HT-29 (cell line): ENCODE results near the gene CADM1. TPM values are rescaled to one million over a fixed set of nuclear protein-coding genes. Genes with fewer than 3 reads are reported as not detected.

Experiments used
- DNase-seq: peaks from one replicate; pipeline ENCODE4 v3.0.0-alpha.2; 2015; ENCODE audit warnings: low spot score
- total RNA-seq: library from RNA; depleted of rRNA; stranded (reverse); fragments of >200 nt; shearing (Covaris generic); gene quantifications from 2 replicates; pipeline ENCODE4 v1.2.3, GENCODE V29; 2014

The CADM1 gene
- total RNA-seq, 1 experiment from 2014 or later: not detected

- DNase-seq: no peak
Measured at GRCh38 chr11:115360186-115360824, 143.9 kb downstream of the CADM1 start.

- DNase-seq: no peak
Measured at GRCh38 chr11:115357066-115357465, 147.1 kb downstream of the CADM1 start.

- DNase-seq: no peak
Measured at GRCh38 chr11:115352805-115353485, 151.3 kb downstream of the CADM1 start.

- DNase-seq: no peak
Measured at GRCh38 chr11:115349335-115350017, 154.7 kb downstream of the CADM1 start.

GRCh38 chr11:115348416-115348815 is 155.8 kb downstream of the CADM1 start:
- no peak for DNase-seq

GRCh38 chr11:115347106-115347505 is 157.1 kb downstream of the CADM1 start:
- DNase-seq: no peak

- DNase-seq: no peak
Measured at GRCh38 chr11:115345840-115346239, 158.4 kb downstream of the CADM1 start.

- no peak for DNase-seq
Measured at GRCh38 chr11:115345361-115345760, 158.9 kb downstream of the CADM1 start.

GRCh38 chr11:115344846-115345245 is 159.4 kb downstream of the CADM1 start:
- DNase-seq: no peak

GRCh38 chr11:115342142-115342541 is 162.1 kb downstream of the CADM1 start:
- DNase-seq: no peak

GRCh38 chr11:115340874-115341273 is 163.3 kb downstream of the CADM1 start:
- DNase-seq: no peak

- no peak for DNase-seq
Measured at GRCh38 chr11:115338476-115338875, 165.7 kb downstream of the CADM1 start.

GRCh38 chr11:115334932-115335788 is 169.1 kb downstream of the CADM1 start:
- DNase-seq: peak; percentile 62

- DNase-seq: no peak
Measured at GRCh38 chr11:115333949-115334348, 170.3 kb downstream of the CADM1 start.

- DNase-seq: no peak
Measured at GRCh38 chr11:115333121-115333520, 171.1 kb downstream of the CADM1 start.

GRCh38 chr11:115330684-115331482 is 173.3 kb downstream of the CADM1 start:
- DNase-seq: no peak

- DNase-seq: no peak
Measured at GRCh38 chr11:115326526-115326925, 177.7 kb downstream of the CADM1 start.

- no peak for DNase-seq
Measured at GRCh38 chr11:115325523-115325922, 178.7 kb downstream of the CADM1 start.

- DNase-seq: peak; percentile 57
Measured at GRCh38 chr11:115324581-115325432, 179.4 kb downstream of the CADM1 start.
